ENCODE measurements around the gene PODXL2.

The PODXL2 gene

DNA sequence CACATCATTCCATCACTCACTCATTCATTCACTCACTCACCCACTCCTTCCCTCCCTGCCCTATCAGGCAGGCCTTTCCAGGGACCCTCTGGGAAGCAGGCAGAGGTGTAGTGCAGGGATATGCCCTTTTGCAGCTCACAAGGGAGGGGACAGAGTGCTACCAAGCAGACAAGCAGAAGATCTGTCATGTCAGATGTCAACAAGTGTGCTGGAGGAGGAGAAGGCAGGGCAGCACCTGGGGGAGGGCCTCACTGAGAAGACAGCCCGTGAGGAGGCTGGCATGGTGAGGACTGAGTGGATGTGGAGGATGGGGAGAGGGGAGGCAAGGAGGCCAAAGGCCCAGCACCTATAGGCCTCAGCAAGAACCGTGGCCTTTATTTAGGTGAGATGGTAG is 59.0 kb downstream of the PODXL2 start:
- TF ChIP-seq, protein P1, sequence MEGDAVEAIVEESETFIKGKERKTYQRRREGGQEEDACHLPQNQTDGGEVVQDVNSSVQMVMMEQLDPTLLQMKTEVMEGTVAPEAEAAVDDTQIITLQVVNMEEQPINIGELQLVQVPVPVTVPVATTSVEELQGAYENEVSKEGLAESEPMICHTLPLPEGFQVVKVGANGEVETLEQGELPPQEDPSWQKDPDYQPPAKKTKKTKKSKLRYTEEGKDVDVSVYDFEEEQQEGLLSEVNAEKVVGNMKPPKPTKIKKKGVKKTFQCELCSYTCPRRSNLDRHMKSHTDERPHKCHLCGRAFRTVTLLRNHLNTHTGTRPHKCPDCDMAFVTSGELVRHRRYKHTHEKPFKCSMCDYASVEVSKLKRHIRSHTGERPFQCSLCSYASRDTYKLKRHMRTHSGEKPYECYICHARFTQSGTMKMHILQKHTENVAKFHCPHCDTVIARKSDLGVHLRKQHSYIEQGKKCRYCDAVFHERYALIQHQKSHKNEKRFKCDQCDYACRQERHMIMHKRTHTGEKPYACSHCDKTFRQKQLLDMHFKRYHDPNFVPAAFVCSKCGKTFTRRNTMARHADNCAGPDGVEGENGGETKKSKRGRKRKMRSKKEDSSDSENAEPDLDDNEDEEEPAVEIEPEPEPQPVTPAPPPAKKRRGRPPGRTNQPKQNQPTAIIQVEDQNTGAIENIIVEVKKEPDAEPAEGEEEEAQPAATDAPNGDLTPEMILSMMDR (IDR thresholded peaks at IDR 0.05; ENCODE audit: extremely low read depth, missing control alignments): no peak
- no peak for DNase-seq (ENCODE audit: low spot score)

DNA sequence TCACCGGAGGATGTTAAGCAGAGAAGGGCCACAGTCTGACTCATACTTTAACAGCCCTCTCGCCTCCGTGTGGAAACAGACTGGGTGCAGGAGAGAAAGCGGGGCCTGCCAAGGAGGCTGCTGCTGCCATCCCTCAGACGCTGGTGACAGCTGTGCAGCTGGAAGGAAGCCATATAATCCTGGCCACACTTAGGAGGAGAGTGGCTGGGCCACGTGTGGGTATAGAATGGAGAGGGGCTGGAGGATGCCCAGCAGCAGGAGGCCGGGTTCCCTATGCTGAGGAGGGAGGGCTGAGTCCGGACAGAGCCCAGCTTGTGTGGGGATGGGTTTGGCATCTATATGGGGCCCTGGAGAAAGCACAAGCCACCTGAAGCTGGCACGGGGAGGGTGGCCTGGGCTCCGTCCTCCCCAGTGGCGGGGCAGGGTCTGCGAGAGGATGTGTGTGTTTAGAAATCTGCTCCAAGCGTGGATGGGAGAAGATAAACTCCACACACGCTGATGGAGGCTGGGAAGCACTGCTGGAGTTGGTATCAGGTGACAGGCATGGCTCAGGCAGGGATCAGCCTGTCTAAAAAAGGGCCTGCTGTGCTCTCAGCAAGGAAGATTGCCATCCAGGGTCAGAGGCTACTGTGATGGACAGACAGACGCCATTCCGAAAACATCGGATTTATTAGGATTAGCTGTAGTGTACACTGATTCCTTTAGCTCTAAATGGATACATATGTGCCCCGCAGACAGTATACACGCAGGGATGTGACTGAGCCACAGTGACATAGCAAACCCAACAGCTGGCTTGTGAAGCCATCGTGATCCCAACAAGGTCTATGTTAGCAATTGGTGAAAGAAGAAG is 59.7 kb downstream of the PODXL2 start:
- TF ChIP-seq, protein P1 (IDR thresholded peaks at IDR 0.05; ENCODE audit: extremely low read depth, missing control alignments): no peak
- no peak for DNase-seq (ENCODE audit: low spot score)

DNA sequence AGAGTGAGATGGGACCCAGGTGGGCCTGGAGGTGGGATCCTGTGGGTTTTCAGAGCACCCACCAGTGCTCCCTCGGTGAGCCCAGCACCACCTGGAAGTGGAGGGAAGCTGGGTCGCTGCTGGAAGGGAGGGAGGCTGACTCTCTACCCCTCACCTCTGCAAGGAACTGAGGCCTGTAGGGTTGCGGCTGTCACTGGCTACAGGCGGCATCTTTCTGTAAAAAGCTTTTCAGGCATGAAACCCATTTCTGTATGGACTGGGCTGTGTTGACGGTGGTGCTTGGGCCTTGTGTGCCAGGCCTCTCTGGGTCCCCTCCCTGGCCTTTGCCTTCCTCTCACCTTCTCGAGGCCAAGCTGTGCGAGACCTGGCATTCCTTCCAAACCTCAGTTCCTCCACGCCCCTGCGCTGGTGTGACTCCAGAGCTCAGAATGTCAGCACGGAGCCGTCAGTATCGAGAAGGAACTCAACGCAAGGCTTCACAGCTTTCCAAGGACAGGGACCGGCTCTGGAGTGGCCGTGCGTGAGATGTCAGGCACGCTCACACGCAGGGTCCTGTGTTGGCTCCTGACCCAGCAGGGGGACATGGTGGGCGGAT is 60.4 kb downstream of the PODXL2 start:
- DNase-seq (ENCODE audit: low spot score): no peak
- TF ChIP-seq, protein P1 (IDR thresholded peaks at IDR 0.05; ENCODE audit: extremely low read depth, missing control alignments): no peak

DNA sequence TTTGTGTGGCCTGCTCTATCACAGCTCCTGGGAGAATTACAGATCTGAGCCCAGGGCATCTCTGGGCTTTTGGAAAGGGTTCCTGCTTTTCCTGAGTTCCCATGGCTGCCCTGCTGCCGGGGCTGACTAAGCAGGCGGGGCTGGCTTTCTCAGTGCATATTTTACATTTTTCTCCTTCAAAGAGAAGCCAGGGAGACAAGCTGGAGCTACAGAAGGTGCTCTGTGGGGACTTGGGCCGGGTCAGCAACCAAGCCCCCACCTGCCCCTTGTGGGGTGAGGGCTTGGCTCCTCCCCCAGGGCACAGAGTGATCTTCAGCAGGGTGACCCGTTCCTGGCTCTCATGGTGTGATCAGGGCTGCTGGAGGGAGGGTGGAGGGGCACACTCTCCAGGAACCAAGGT is 61.1 kb downstream of the PODXL2 start:
- TF ChIP-seq, protein P1 (IDR thresholded peaks at IDR 0.05; ENCODE audit: extremely low read depth, missing control alignments): no peak
- DNase-seq (ENCODE audit: low spot score): no peak

DNA sequence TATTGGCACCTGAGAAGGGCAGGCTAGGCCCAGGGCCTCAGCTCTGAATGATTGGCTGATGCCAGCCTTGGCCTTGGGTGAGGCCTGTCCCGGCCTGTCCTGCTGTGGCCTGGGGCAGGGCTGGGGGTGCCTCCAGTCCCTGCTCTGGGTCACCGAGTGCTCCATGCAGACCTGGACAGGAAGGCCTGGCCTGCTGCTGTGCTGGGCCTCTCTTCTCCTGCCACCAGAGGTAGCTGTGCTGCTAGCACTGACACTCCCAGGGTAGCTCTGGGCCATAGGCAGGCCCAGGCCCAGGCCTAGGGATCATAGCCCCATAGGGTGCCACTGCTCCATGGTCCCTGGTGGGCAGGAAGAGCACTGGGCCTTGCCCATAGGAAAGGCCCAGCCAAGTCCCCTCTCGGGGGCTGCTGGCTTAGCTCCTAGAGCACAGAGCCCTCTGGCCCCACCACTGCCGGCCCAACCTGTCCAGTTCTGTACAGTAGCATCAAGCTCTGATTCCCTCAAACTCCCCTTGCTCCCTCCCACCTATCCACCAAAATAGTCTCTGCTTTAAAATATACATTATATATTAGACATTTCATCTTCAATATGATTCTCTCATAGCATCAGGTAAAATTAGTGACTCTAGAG is 62.0 kb downstream of the PODXL2 start:
- no peak for DNase-seq (ENCODE audit: low spot score)
- TF ChIP-seq, protein P1 (IDR thresholded peaks at IDR 0.05; ENCODE audit: extremely low read depth, missing control alignments): no peak

DNA sequence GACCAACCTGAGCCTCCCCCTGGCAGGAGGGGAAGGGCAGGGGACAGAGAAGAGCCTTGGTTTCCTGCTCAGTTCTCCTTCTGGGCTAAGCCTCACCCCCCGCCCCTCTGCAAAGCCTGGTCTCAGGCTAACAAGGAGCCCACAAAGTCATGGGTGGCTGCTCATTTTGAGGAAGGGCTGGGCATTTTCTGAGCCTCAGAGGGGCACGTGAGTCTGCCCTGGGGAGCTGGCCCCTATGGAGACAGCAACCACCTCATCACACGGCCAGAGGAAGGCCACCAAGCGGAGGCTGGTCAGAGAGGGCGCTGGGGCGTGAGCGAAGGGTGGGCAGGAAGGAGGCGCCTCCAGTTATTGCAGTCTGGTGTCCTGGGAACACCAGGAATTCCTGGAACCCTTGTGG is 62.5 kb downstream of the PODXL2 start:
- TF ChIP-seq, protein P1 (IDR thresholded peaks at IDR 0.05; ENCODE audit: extremely low read depth, missing control alignments): no peak
- DNase-seq (ENCODE audit: low spot score): no peak

DNA sequence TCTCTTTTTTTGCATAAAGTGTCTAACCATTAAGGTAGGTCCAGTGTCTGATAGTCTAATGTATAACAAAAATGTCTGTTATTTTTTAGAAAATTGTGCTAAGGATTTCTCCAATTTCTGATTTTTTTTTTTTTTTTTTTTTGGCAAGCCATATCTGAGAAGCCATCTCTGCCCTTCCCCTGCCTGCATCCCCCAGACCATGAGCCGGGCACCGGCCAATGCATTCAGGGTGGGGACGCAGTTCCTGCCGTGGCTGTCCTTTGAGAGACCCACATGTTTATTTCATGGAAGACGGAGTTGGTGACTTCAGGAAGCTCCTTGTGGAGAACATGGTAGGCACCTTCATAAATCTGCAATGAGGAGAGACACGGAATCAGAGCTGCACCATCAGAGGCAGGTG is 63.0 kb downstream of the PODXL2 start:
- no peak for DNase-seq (ENCODE audit: low spot score)
- TF ChIP-seq, protein P1 (IDR thresholded peaks at IDR 0.05; ENCODE audit: extremely low read depth, missing control alignments): no peak

Data from GM20000 (cell line).